HG03469 (cell line): ENCODE data around the gene AMACR.
"Not testable (repeated sequence)": the region's sequence is repeated elsewhere in the genome, so short reads cannot be mapped to it uniquely, and the experiment has no call there.

ENCODE experiments used
- ATAC-seq: cut with Tn5 transposase; IDR thresholded peaks from one replicate; pipeline ENCODE4 v1.9.1; 2021; ENCODE audit warnings: mild to moderate bottlenecking, moderate library complexity, moderate number of reproducible peaks; ENCODE audit not compliant: unreplicated experiment

AMACR gene

GRCh38 chr5:33973271-33973670 lies 34.6 kb downstream of the AMACR start:
- no peak for ATAC-seq

- peak; percentile 64 for ATAC-seq
These were observed 38.0 kb downstream of the AMACR start for GRCh38 chr5:33969572-33970452.

GRCh38 chr5:33968211-33969005 lies 39.4 kb downstream of the AMACR start:
- no peak for ATAC-seq

- no peak for ATAC-seq
These were observed 41.0 kb downstream of the AMACR start for GRCh38 chr5:33966805-33967204.

- ATAC-seq: no peak
These were observed 43.6 kb downstream of the AMACR start for GRCh38 chr5:33964132-33964700.

GRCh38 chr5:33958176-33958575 lies 49.7 kb downstream of the AMACR start:
- no peak for ATAC-seq

GRCh38 chr5:33957577-33958150 lies 50.2 kb downstream of the AMACR start:
- ATAC-seq: no peak

GRCh38 chr5:33952175-33952574 lies 55.7 kb downstream of the AMACR start:
- not testable (repeated sequence) for ATAC-seq

GRCh38 chr5:33944543-33945132 lies 63.2 kb downstream of the AMACR start:
- ATAC-seq: no peak

GRCh38 chr5:33941090-33941489 lies 66.8 kb downstream of the AMACR start:
- ATAC-seq: no peak

- no peak for ATAC-seq
These were observed 68.1 kb downstream of the AMACR start for GRCh38 chr5:33939556-33940262.

- ATAC-seq: no peak
These were observed 69.0 kb downstream of the AMACR start for GRCh38 chr5:33938881-33939280.

GRCh38 chr5:33938507-33938796 lies 69.4 kb downstream of the AMACR start:
- no peak for ATAC-seq

GRCh38 chr5:33937707-33938506 lies 69.9 kb downstream of the AMACR start:
- ATAC-seq: no peak

GRCh38 chr5:33937017-33937706 lies 70.7 kb downstream of the AMACR start:
- ATAC-seq: no peak

- ATAC-seq: no peak
These were observed 71.4 kb downstream of the AMACR start, which contains the start of gene RXFP3 for GRCh38 chr5:33936381-33937016. Gene RXFP3, plus strand, starts transcription at chr5:33936386. Its CDS starts 355 bp downstream, at chr5:33936741.
